Anterior cingulate cortex (tissue), 58 donors: ENCODE measurements around the gene ZNF609.

Source experiments
- DNase-seq, 58 donors: peaks; one replicate each; lab custom pipeline; 2025; lab: John Stamatoyannopoulos, UW

Gene ZNF609

GRCh38 chr15:64502151-64502550 lies 41.8 kb downstream of the ZNF609 start:
- DNase-seq, result no peak

GRCh38 chr15:64502551-64502950 lies 42.2 kb downstream of the ZNF609 start:
- no peak for DNase-seq

GRCh38 chr15:64503197-64503596 lies 42.8 kb downstream of the ZNF609 start:
- DNase-seq, result peak in 27 of 58 donors; percentile 5 to 74 (median 17)

GRCh38 chr15:64503640-64504039 lies 43.3 kb downstream of the ZNF609 start:
- DNase-seq, result no peak

- DNase-seq, result peak in 47 of 58 donors; percentile 11 to 73 (median 36)
These were observed 47.0 kb downstream of the ZNF609 start for GRCh38 chr15:64507293-64507802.

- no peak for DNase-seq
These were observed 47.5 kb downstream of the ZNF609 start for GRCh38 chr15:64507845-64508244.

GRCh38 chr15:64513823-64514222 lies 53.4 kb downstream of the ZNF609 start:
- DNase-seq, result no peak

- no peak for DNase-seq
These were observed 54.8 kb downstream of the ZNF609 start for GRCh38 chr15:64515196-64515595.

GRCh38 chr15:64515825-64516224 lies 55.4 kb downstream of the ZNF609 start:
- DNase-seq, result no peak

GRCh38 chr15:64519897-64520296 lies 59.5 kb downstream of the ZNF609 start:
- DNase-seq, result no peak

GRCh38 chr15:64521201-64521600 lies 60.8 kb downstream of the ZNF609 start:
- DNase-seq, result peak in 10 of 58 donors; percentile 5 to 68 (median 18)

- peak in 41 of 58 donors; percentile 2 to 86 (median 49) for DNase-seq
These were observed 61.4 kb downstream of the ZNF609 start for GRCh38 chr15:64521726-64522164.

- DNase-seq, result no peak
These were observed 61.9 kb downstream of the ZNF609 start for GRCh38 chr15:64522226-64522823.

GRCh38 chr15:64523240-64523639 lies 62.9 kb downstream of the ZNF609 start:
- no peak for DNase-seq

GRCh38 chr15:64524778-64525177 lies 64.4 kb downstream of the ZNF609 start:
- no peak for DNase-seq

GRCh38 chr15:64525828-64526530 lies 65.6 kb downstream of the ZNF609 start:
- DNase-seq, result no peak

GRCh38 chr15:64527263-64527984 lies 67.0 kb downstream of the ZNF609 start:
- DNase-seq, result no peak

- no peak for DNase-seq
These were observed 68.5 kb downstream of the ZNF609 start for GRCh38 chr15:64528871-64529270.

- DNase-seq, result no peak
These were observed 70.1 kb downstream of the ZNF609 start for GRCh38 chr15:64530472-64530871.

GRCh38 chr15:64530918-64531317 lies 70.5 kb downstream of the ZNF609 start:
- DNase-seq, result no peak
